HCT116 (cell line): ENCODE results near the gene SIGMAR1.

ENCODE experiments used
- FOSL1 ChIP-seq: IDR thresholded peaks from 2 replicates; pipeline ENCODE4 v1.6.1; 2012; ENCODE audit warnings: low read depth
- POLR2A ChIP-seq: IDR thresholded peaks from 2 replicates; pipeline ENCODE4 v1.7.0; 2011; ENCODE audit warnings: borderline replicate concordance; ENCODE audit not compliant: insufficient read depth, insufficient read length; ENCODE audit errors: extremely low read depth
- POLR2AphosphoS5 ChIP-seq: IDR thresholded peaks from 2 replicates; pipeline ENCODE4 v1.6.1; 2011; ENCODE audit warnings: mild to moderate bottlenecking, low read depth, low read length, moderate library complexity
- SP1 ChIP-seq: IDR thresholded peaks from 2 replicates; pipeline ENCODE4 v1.6.1; 2012; ENCODE audit warnings: low read depth
- TF ChIP-seq, protein P1 (sequence below), 3 experiments: fragments of 200-600 bp in 1 of 3; sonication (generic) in 1 of 3; IDR thresholded peaks in 2 of 3; conservative IDR thresholded peaks in 1 of 3; 2 replicates each; pipeline ENCODE4 v1.5.1; 2012 to 2017; ENCODE audit warnings: low read depth in 2 of 3, low read length in 2 of 3, antibody characterized with exemption in 1 of 3, borderline replicate concordance in 1 of 3, control low read depth in 1 of 3, mild to moderate bottlenecking in 1 of 3, mixed read lengths in 1 of 3, mixed run types in 1 of 3, moderate library complexity in 1 of 3; ENCODE audit not compliant: insufficient read depth in 1 of 3

DNA sequence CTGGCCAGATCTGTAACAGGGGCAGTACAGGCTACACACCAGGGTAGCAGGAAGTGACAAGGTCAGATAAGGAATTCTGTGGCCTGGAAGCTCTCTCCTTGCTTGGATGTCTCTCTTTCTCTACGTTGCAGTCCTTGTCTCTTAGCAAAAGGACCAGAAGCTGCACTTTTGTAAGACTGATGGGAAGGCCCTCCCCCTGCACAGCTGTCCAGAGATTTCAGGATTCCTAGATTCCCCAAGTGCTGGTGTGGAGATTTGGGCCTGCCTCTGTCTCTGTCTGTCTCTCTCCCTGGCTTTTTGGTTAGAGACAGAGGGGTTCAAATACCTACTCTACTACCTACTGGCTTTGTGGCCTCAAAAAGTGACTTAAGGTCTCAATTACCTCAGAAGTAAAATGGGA, 38.0 kb downstream of the SIGMAR1 start:
- TF ChIP-seq POLR2AphosphoS5 (no peak), POLR2A (no peak), FOSL1 (no peak), SP1 (no peak)
- TF ChIP-seq, protein P1, sequence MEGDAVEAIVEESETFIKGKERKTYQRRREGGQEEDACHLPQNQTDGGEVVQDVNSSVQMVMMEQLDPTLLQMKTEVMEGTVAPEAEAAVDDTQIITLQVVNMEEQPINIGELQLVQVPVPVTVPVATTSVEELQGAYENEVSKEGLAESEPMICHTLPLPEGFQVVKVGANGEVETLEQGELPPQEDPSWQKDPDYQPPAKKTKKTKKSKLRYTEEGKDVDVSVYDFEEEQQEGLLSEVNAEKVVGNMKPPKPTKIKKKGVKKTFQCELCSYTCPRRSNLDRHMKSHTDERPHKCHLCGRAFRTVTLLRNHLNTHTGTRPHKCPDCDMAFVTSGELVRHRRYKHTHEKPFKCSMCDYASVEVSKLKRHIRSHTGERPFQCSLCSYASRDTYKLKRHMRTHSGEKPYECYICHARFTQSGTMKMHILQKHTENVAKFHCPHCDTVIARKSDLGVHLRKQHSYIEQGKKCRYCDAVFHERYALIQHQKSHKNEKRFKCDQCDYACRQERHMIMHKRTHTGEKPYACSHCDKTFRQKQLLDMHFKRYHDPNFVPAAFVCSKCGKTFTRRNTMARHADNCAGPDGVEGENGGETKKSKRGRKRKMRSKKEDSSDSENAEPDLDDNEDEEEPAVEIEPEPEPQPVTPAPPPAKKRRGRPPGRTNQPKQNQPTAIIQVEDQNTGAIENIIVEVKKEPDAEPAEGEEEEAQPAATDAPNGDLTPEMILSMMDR (IDR thresholded peaks at IDR 0.05 in 2 of 3, conservative IDR thresholded peaks at IDR 0.05 in 1 of 3; ENCODE audit: borderline replicate concordance in 1 of 3, insufficient read depth in 1 of 3, low read depth in 2 of 3, low read length in 2 of 3), result no peak
